Heart right ventricle (tissue), 16 donors: Measurements from ENCODE around the gene BDKRB1. TPM values are rescaled to one million over a fixed set of nuclear protein-coding genes. Genes with fewer than 3 reads are reported as not detected.

Source experiments
- ATAC-seq, 8 donors: fragments of 200-7000 bp; cut with Tn5 transposase; one replicate each; pipeline ENCODE4 v1.9.1; 2020; ENCODE audit warnings: mild to moderate bottlenecking in 8 of 8, moderate library complexity in 8 of 8, moderate number of reproducible peaks in 1 of 8
- DNase-seq, 2 donors: peaks; one replicate each; pipeline ENCODE4 v3.0.0-alpha.2; 2020
- H3K27ac ChIP-seq, 10 donors: fragments of 200-600 bp; sonication (generic) in 2 of 10; one replicate each; pipeline versions ENCODE4 v1.5.0 to v1.8.0; 2020 to 2022; ENCODE audit warnings: mild to moderate bottlenecking in 3 of 10
- H3K27me3 ChIP-seq, 7 donors: fragments of 200-600 bp; one replicate each; pipeline ENCODE4 v1.8.0; 2021 to 2022; ENCODE audit warnings: mild to moderate bottlenecking in 2 of 7
- H3K36me3 ChIP-seq, 9 donors: fragments of 200-600 bp; sonication (generic) in 1 of 9; one replicate each; pipeline versions ENCODE4 v1.5.0 to v1.8.0; 2020 to 2022; ENCODE audit warnings: mild to moderate bottlenecking in 2 of 9
- H3K4me1 ChIP-seq, 9 donors: fragments of 200-600 bp; sonication (generic) in 1 of 9; one replicate each; pipeline versions ENCODE4 v1.5.0 to v1.8.0; 2020 to 2022; ENCODE audit warnings: mild to moderate bottlenecking in 4 of 9
- H3K4me3 ChIP-seq, 10 donors: fragments of 200-600 bp; sonication (generic) in 2 of 10; one replicate each; pipeline versions ENCODE4 v1.5.0 to v1.8.0; 2020 to 2022; ENCODE audit warnings: mild to moderate bottlenecking in 7 of 10, moderate library complexity in 2 of 10
- H3K9me3 ChIP-seq, 11 donors: fragments of 200-600 bp in 10 of 11; sonication (generic) in 2 of 11; one replicate each; pipeline versions ENCODE4 v1.5.0 to v1.8.0; 2013 to 2022; ENCODE audit warnings: mild to moderate bottlenecking in 2 of 11, control low read depth in 1 of 11, moderate library complexity in 1 of 11
- WGBS, 2 donors: extraction: QIAGEN DNeasy Blood & Tissue Kit; methylation state at CpG; one replicate each; pipeline ENCODE4 v1.1.7; 2013; ENCODE audit warnings: inconsistent platforms in 1 of 2; 5-methylcytosine and 5-hydroxymethylcytosine counted together
- intact Hi-C, 10 donors: fragments of 100-400 bp; cut with DNase I; formaldehyde crosslinking; loops; one replicate each; pipeline versions ENCODE4 v1.11.1 to v1.14.2; 2022
- polyA plus RNA-seq, 2 donors: library from polyadenylated mRNA; stranded (reverse); fragments of 200-250 nt; gene quantifications; one replicate each; pipeline ENCODE4 v1.2.3, GENCODE V29; 2013
- total RNA-seq, 10 donors: library from RNA; stranded (reverse); fragmentation: NEBNext Ultra II Directional in 3 of 10; extraction: Animal tissue kit (Norgen Biotek cat#: 25700) in 3 of 10; gene quantifications; one replicate each; pipeline versions ENCODE4 v1.2.1 to v1.2.4, GENCODE V29; 2021 to 2023
- TF ChIP-seq, protein P1 (sequence below), 9 donors: fragments of 200-600 bp; sonication (generic) in 2 of 9; IDR thresholded peaks; one replicate each; pipeline versions ENCODE4 v1.5.0 to v1.8.0; 2021 to 2022; ENCODE audit warnings: antibody characterized with exemption in 9 of 9, mild to moderate bottlenecking in 5 of 9, moderate library complexity in 1 of 9
- donor health status: Arrhythmogenic right ventricular cardiomyopathy.
- donor health status: ischemic (EF 13 %, LVEDD 7.1; RV severe dilation, severe dysfunction).
- donor health status: healthy with polysubstance abuse.
- donor health status: DM: no; HTN: yes; CAD: no.
- donor health status: DM: no; HTN: no; CAD: no.
- donor health status: ischemic (EF 25% LVEDD 6.9; RV normal size, moderate dysfunction).
- donor health status: ischemic (EF 25% LVEDD 5.7; RV mildly dilated, moderate dysfunction).
- donor health status: healthy.
- donor health status: DM: yes; HTN: yes; CAD: no.
- donor health status: Ischemic cardiomyopathy.
- donor health status: ischemic (EF 35%, LVEDD 5.7; RV mildly dilated, moderate dysfunction).
- donor health status: nonischemic (EF 11% LVEDD 7.7; RV severe dilation, severe dysfunction).
- donor health status: DM: yes; HTN: yes; CAD: no.
- donor health status: PGD.
- donor health status: ischemic (EF 29% LVEDD 5.4; RV normal size, mild dysfunction).
- donor health status: nonischemic (EF 23%, LVEDD 6.1; RV moderate dilation, normal function).

BDKRB1 gene
- total and polyA plus RNA-seq, 12 donors = 0.09 to 0.66 (median 0.39) TPM; not detected in 9

DNA sequence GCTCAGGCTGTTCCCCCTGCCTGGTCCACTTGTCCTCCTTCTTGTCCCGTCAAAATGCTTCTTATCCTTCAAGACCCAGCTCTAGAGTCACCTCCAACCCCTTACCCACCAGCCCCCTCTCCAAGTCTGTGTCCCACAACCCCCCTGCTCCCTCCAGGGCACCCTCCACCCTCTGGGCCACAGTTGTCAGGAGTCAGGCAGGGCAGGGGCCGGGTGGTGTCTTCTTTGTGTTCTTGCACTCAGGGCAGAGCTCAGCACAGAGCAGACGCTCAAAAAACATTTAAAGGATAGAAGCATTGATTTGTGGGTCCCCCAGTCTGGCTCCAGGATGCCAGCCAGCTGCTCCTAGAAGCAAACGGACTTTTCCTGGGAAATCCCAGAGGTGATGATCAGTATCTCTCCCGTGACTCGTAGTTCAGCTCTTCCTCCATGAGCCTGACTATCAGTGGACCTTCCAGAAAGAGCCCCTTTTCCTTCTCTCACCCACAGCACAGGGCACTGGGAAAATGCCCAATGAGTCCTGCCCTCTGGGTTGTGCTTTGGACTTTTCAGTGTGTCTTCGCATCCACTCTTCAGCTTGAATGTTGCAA lies 17.2 kb upstream of the BDKRB1 start:
- Histone ChIP-seq H3K4me1 (no peaks in the 10 kb centered on the region), H3K27ac (no peak overlapping the region), H3K27me3 (peaks cover 0 to 39% (median 12%) of the 10 kb centered on the region in 7 donors), H3K36me3 (no peaks in the 10 kb centered on the region), H3K9me3 (no peaks in the 10 kb centered on the region), H3K4me3 (no peak overlapping the region)
- TF ChIP-seq, protein P1, sequence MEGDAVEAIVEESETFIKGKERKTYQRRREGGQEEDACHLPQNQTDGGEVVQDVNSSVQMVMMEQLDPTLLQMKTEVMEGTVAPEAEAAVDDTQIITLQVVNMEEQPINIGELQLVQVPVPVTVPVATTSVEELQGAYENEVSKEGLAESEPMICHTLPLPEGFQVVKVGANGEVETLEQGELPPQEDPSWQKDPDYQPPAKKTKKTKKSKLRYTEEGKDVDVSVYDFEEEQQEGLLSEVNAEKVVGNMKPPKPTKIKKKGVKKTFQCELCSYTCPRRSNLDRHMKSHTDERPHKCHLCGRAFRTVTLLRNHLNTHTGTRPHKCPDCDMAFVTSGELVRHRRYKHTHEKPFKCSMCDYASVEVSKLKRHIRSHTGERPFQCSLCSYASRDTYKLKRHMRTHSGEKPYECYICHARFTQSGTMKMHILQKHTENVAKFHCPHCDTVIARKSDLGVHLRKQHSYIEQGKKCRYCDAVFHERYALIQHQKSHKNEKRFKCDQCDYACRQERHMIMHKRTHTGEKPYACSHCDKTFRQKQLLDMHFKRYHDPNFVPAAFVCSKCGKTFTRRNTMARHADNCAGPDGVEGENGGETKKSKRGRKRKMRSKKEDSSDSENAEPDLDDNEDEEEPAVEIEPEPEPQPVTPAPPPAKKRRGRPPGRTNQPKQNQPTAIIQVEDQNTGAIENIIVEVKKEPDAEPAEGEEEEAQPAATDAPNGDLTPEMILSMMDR (IDR thresholded peaks at IDR 0.05) = no peak
- intact Hi-C loops = no loop called here
- WGBS, 2 donors = 71 to 74% methylated on average over 7 of the region's 7 CpGs
- DNase-seq = no peak
- ATAC-seq = no peak

DNA sequence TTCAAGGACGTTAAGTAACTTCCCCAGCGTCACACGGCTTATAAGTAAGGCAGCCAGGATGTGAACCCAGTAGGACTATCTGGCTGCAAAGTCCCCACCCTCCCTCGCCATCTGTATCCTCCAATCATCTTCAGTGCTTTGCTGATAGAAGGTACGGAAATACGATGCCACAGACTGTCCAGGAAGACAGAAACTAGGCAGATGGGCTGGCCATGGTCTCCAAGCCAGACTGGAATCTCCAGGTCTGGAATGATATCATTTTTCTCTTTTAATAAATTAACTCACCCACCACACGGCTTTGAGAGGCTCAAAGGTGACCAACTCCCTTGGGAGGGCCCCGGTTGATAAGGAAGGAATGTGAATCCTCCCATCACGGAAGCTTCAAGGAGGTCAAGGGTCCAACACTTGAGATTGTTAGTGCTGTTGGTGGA lies 16.3 kb upstream of the BDKRB1 start:
- TF ChIP-seq, protein P1 (IDR thresholded peaks at IDR 0.05) = no peak
- H3K4me3 ChIP-seq = no peak overlapping the region
- H3K9me3 ChIP-seq = no peaks in the 10 kb centered on the region
- no peaks in the 10 kb centered on the region for H3K36me3 ChIP-seq
- H3K27ac ChIP-seq = no peak overlapping the region
- ATAC-seq (no peak), DNase-seq (no peak)
- H3K27me3 ChIP-seq = peaks cover 0 to 31% (median 12%) of the 10 kb centered on the region in 7 donors
- intact Hi-C loops = no loop called here
- H3K4me1 ChIP-seq = no peaks in the 10 kb centered on the region
- WGBS, 2 donors = 42 to 44% methylated on average over 9 of the region's 9 CpGs

DNA sequence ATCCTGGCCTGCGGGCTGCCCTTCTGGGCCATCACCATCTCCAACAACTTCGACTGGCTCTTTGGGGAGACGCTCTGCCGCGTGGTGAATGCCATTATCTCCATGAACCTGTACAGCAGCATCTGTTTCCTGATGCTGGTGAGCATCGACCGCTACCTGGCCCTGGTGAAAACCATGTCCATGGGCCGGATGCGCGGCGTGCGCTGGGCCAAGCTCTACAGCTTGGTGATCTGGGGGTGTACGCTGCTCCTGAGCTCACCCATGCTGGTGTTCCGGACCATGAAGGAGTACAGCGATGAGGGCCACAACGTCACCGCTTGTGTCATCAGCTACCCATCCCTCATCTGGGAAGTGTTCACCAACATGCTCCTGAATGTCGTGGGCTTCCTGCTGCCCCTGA lies 15.4 kb upstream of the BDKRB1 start:
- 93 to 97% methylated on average over 18 of the region's 18 CpGs for WGBS, 2 donors

DNA sequence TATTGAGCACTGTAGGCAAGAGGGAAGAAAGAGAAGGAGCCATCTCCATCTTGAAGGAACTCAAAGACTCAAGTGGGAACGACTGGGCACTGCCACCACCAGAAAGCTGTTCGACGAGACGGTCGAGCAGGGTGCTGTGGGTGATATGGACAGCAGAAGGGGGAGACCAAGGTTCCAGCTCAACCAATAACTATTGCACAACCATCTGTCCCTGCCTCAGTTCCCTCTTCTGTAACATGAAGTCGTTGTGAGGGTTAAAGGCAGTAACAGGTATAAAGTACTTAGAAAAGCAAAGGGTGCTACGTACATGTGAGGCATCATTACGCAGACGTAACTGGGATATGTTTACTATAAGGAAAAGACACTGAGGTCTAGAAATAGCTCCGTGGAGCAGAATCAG lies 13.9 kb upstream of the BDKRB1 start:
- DNase-seq (no peak), ATAC-seq (no peak)
- Histone ChIP-seq H3K9me3 (no peaks in the 10 kb centered on the region), H3K36me3 (no peaks in the 10 kb centered on the region), H3K4me1 (no peaks in the 10 kb centered on the region), H3K27me3 (peaks cover 0 to 21% (median 9%) of the 10 kb centered on the region in 7 donors), H3K4me3 (no peak overlapping the region), H3K27ac (no peak overlapping the region)
- 93 to 94% methylated on average over 10 of the region's 10 CpGs for WGBS, 2 donors
- TF ChIP-seq, protein P1 (IDR thresholded peaks at IDR 0.05) = no peak
- intact Hi-C loops = no loop called here

More for the DNA sequence above, 15.4 kb upstream of the BDKRB1 start:
- Histone ChIP-seq H3K27ac (no peak overlapping the region), H3K36me3 (no peaks in the 10 kb centered on the region), H3K4me3 (no peak overlapping the region), H3K4me1 (no peaks in the 10 kb centered on the region), H3K9me3 (no peaks in the 10 kb centered on the region), H3K27me3 (peaks cover 0 to 31% (median 12%) of the 10 kb centered on the region in 7 donors)
- intact Hi-C loops = no loop called here
- TF ChIP-seq, protein P1 (IDR thresholded peaks at IDR 0.05) = no peak
- DNase-seq (no peak), ATAC-seq (no peak)
